ENCODE data around the gene SPEF2.
"Not testable (repeated sequence)": the region's sequence is repeated elsewhere in the genome, so short reads cannot be mapped to it uniquely, and the experiment has no call there.

SPEF2 gene

DNA sequence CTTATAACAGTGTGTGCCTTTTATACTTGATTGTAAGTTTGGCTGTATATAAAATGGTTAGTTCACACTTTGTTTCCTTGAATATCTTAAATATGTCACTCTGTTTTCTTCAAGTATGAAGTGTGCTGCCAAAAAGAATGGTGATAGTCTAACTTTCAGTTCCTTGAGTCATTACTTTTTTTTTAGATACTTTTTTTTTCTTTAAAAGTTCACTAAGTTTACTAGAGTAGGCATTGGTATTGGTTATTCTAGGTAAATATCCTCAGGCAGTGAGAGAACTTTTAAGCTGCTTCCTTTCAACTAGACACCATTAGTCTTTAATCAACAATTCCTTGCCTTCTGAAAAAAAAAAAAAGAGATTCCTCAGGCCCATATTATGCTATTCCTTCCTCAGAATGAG lies 41.9 kb downstream of the SPEF2 start:
- no peak for DNase-seq (ENCODE audit: low spot score)

GRCh38 chr5:35660451-35660850 lies 42.8 kb downstream of the SPEF2 start:
- no peak for DNase-seq (ENCODE audit: low spot score)

- no peak for DNase-seq (ENCODE audit: low spot score)
Observed at GRCh38 chr5:35664584-35664983, 46.9 kb downstream of the SPEF2 start.

- DNase-seq (ENCODE audit: low spot score) = no peak
Observed at GRCh38 chr5:35665096-35665495, 47.4 kb downstream of the SPEF2 start.

DNA sequence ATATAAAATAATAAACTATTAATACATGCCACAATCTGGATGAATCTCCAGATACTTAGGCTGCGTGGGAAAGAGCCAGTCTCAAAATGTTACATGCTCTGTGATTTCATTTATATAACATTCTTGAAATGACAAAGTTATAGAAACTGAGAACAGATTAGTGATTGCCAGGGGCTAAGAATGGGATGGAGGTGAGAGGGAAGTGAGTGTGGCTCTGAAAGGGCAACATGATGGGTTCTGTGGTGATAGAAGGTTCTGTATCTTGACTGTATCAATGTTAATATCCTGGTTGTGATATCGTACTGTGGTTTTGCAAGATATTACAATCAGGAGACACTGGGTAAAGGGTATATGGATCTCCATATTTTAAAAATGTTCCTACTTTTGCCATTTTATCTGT lies 50.7 kb downstream of the SPEF2 start:
- DNase-seq (ENCODE audit: low spot score) = no peak

DNA sequence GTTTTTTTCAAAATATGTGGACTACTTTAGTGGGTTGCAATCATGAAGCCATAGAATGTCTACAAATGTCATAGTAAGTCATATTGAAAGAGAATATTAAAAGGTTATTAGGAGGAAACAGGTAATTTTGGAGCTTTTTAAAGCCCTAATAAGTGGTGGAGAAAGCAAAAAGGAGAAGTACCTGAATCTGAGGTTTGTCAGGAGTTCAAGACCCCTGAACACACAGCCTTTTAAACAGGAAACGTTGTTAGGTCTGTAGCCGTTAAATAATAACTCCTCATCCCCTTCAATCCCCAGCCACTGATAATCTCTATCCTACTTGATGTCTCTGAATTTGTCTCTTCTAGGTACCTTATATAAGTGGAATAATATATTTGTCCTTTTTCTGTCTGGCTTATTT lies 51.1 kb downstream of the SPEF2 start:
- DNase-seq (ENCODE audit: low spot score) = no peak

DNA sequence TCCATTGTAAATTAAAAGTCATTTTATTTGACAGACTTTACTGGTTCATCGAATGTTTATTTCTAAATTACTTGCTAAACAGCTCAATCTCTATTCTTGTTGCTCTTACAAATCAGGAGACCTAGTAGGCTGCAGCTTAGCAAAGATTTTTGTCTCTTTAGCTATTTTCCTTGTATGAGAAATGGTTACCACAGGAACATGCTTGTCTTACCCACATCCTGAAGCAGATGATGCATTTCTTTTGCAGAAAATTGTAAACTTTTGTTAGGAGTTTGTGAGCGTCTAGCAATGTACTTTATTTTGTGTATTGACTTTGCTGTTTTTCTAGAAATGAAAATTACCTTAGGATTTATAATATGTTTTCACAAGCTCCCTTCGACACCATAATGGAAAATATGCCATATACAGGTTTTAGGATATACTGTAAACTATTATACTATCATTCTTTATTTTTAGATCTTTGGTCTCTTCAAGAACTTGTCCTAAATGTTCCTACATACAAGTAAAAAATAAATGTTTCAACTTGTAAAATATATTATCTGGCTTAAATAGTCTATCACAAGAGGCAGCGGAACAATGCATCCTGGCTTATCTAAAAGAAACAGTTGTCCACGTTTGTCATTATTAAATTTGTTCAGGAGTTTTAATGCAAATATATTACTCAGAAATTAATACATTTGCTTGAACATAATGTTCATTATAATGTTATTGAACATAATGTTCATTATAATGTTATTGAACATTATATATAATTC lies 54.1 kb downstream of the SPEF2 start:
- no peak for DNase-seq (ENCODE audit: low spot score)

GRCh38 chr5:35672296-35672655 lies 54.6 kb downstream of the SPEF2 start:
- not testable (repeated sequence) for DNase-seq (ENCODE audit: low spot score)

DNA sequence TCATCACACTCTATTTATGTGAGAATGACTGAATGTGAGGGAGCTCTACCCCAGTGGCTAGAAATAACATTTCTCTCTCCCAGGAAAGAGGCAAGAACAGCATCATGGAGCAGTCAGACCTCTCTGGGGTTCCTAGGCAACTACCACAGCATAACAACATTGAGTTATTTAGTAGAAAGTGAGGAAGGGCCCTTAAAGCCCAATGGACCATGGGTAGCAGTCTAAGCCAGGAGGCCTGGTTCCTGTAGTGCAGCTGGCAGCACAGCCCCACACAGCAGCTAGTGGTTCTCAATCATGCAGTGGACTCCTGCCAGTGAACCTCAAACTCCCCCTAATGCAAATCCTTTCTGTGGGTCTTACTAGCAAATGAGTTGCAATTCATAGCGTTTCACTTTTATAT lies 55.3 kb downstream of the SPEF2 start:
- no peak for DNase-seq (ENCODE audit: low spot score)

- DNase-seq (ENCODE audit: low spot score) = no peak
Observed at GRCh38 chr5:35674049-35674448, 56.4 kb downstream of the SPEF2 start.

GRCh38 chr5:35675392-35675791 lies 57.7 kb downstream of the SPEF2 start:
- no peak for DNase-seq (ENCODE audit: low spot score)

DNA sequence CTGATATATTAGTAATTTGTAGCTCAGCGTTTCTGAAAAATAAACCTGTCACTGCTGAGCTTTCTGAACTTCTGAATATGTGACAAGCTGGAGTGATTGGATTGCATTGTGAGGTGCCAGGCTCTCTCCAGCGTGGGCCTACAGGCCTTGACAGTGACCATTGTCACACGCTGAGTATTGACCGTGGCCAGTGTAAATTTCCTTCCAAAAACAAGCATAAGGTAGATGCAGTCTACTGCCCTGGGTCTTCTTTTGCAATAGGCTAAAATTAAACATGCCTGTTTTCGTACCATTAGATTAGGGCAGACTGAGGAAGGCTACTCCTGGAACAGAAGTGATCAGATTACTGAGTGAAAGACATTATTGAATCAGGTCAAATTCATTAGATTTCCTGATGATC lies 60.2 kb downstream of the SPEF2 start:
- DNase-seq (ENCODE audit: low spot score) = no peak

DNA sequence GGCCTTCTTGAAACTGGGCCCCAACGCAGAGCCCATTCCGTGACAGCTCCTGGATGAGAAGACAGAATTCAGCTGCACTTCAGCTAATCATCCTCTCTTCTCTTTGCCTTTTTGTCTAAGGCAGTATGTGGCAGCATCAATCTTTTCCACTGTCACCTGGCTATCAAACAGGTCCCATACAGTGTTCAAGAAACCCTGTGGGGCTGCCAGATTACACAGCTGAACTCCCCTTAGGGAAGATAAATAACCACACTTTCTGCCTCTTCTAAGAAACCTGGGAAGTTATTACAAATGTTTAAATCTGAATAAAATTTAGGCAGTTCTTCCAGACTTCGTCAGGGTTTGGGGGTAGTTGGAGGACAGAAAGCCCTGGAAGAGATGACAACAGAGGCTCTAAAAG lies 61.0 kb downstream of the SPEF2 start:
- no peak for DNase-seq (ENCODE audit: low spot score)

- DNase-seq (ENCODE audit: low spot score) = no peak
Observed at GRCh38 chr5:35679357-35679756, 61.7 kb downstream of the SPEF2 start.

DNA sequence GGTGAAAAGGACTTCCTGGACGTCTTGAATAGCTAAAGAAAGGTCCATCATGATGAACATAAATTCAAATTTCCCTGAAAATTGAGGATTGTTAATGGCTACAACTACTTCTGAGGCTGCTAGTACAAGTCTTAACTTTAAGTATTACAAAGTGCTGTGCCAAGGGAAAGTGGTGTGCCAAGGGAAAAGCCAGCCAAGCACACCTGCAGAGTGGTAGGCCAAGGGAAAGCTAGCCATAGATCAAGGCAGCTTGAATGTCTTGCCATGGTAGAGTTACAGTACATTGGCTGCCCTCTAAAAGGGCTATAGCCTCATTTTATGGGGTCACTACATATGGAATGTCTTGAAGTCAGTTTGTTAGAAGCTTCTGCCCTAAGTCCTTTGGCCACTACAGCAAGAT lies 64.2 kb downstream of the SPEF2 start:
- no peak for DNase-seq (ENCODE audit: low spot score)

- no peak for DNase-seq (ENCODE audit: low spot score)
Observed at GRCh38 chr5:35683466-35683865, 65.8 kb downstream of the SPEF2 start.

GRCh38 chr5:35685161-35685560 lies 67.5 kb downstream of the SPEF2 start:
- no peak for DNase-seq (ENCODE audit: low spot score)

DNA sequence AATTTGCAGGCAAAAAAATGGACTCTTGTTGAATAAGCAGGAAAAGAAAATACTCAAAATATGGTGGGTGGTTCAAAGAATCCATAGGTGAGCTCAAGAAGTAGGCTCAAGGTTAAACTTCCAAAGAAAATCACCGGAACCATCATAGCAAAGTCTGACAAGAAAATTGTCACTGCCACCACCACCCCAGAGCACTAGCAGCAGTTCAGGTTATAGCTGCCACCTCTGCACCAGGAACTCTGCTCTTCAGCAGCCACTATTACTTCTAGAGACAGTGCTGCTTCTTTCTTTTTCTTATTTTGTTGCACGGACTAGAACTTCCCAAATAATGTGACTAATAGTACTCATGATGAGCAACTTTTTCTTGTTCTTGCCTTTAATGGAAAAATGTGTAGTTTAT lies 70.3 kb downstream of the SPEF2 start:
- DNase-seq (ENCODE audit: low spot score) = no peak

DNA sequence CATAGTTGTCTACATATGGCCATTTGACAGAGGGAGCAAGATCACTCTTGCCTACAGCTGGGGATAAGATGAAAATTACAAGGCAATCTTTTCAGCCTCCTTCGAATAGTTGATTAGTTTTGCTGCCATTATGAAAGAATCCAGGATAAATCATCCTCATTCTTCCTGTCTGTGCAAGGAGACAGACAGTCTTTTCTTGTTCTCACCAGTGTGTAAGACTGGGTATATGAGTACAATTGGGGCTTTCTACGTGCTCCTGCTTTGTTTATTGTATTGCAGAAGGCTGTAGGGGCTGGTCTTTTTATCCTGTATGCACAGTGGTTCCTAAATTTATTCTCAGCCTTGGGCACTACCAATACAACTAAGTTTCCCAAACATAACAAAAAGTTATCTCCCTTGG lies 76.8 kb downstream of the SPEF2 start:
- DNase-seq (ENCODE audit: low spot score) = no peak

- DNase-seq (ENCODE audit: low spot score) = no peak
Observed at GRCh38 chr5:35698047-35698808, 80.6 kb downstream of the SPEF2 start.

DNA sequence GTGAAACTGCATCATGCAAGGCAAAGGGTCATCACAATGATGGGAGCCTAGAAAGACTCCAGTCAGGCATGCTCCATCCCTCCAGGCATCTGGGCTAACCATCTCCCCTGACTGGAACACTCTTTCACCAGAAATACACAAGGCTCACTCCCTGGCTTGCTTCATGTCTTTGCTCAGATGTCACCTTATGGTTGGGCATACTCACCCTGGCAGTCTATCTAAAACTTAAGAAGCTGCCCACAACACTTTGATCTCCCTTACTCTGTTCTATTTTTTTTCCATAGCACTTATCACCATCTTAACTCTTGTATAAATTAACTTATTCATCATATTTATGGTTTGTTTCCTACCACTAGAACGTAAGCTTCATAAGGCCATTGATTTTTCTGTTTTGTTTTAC lies 90.0 kb downstream of the SPEF2 start:
- no peak for DNase-seq (ENCODE audit: low spot score)

GRCh38 chr5:35709688-35710087 lies 92.0 kb downstream of the SPEF2 start:
- no peak for DNase-seq (ENCODE audit: low spot score)

DNA sequence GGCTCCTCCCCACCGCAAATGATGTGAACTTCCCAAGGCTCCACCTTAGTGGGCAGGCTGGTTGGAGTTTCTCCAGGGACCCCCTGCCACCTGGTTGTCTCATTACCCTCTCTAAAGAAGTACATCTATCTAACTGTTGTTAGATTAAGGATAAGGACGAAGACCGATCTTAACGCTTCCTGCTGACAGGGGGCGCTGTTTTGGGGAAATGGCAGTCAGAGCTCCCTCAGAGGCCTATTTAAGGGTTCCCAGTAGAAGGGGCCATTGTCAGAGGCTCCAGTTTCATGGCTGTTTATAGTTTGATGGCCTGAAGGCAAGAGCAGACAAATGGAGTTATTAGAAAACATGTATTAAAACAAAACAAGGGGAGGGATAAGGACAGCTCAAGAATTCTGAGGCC lies 100.1 kb downstream of the SPEF2 start:
- DNase-seq (ENCODE audit: low spot score) = no peak

GRCh38 chr5:35735718-35736117 lies 118.1 kb downstream of the SPEF2 start:
- DNase-seq (ENCODE audit: low spot score) = no peak
